IPS DF 6.9 (cell line): ENCODE results near the gene LDB3.

Experiments used
- DNase-seq: peaks from one replicate; pipeline ENCODE4 v3.0.0-alpha.2; 2013; ENCODE audit warnings: low read depth, low spot score
- H3K27ac ChIP-seq: one replicate; pipeline ENCODE4 v1.5.1; 2013; ENCODE audit warnings: low read length, control low read depth
- H3K27me3 ChIP-seq: 2 replicates; pipeline ENCODE4 v1.6.1; 2013; ENCODE audit warnings: mild to moderate bottlenecking, low read length; ENCODE audit not compliant: control insufficient read depth, insufficient read depth
- H3K36me3 ChIP-seq: 2 replicates; pipeline ENCODE4 v1.6.1; 2013; ENCODE audit warnings: low read length; ENCODE audit not compliant: control insufficient read depth, insufficient read depth
- H3K4me1 ChIP-seq: 2 replicates; pipeline ENCODE4 v1.6.1; 2013; ENCODE audit warnings: low read length; ENCODE audit not compliant: control insufficient read depth, insufficient read depth
- H3K4me3 ChIP-seq: 2 replicates; pipeline ENCODE4 v1.5.1; 2013; ENCODE audit warnings: mild to moderate bottlenecking, low read length
- H3K9me3 ChIP-seq: 2 replicates; pipeline ENCODE4 v1.6.1; 2013; ENCODE audit warnings: low read length, inconsistent platforms; ENCODE audit not compliant: control insufficient read depth, insufficient read depth
- WGBS: extraction: QIAGEN DNeasy Blood & Tissue Kit; methylation state at CpG from one replicate; pipeline ENCODE4 v1.1.7; 2013; ENCODE audit warnings: mixed read lengths, missing lambda C conversion rate; ENCODE audit not compliant: insufficient read length, insufficient coverage; 5-methylcytosine and 5-hydroxymethylcytosine counted together

LDB3 gene

GRCh38 chr10:86665218-86665607, 3.1 kb upstream of the LDB3 start:
- Histone ChIP-seq H3K9me3 (no peaks in the 10 kb centered on the region), H3K36me3 (no peaks in the 10 kb centered on the region), H3K27me3 (no peaks in the 10 kb centered on the region), H3K27ac (no peak overlapping the region), H3K4me1 (peaks cover 7% of the 10 kb centered on the region; the same call in 1 of the 2 replicates), H3K4me3 (no peak overlapping the region)
- no peak for DNase-seq
- no CpG with 5 or more reads among the region's 7 CpGs for WGBS

- Histone ChIP-seq H3K4me3 (no peak overlapping the region), H3K9me3 (no peaks in the 10 kb centered on the region), H3K27me3 (no peaks in the 10 kb centered on the region), H3K27ac (no peak overlapping the region), H3K36me3 (no peaks in the 10 kb centered on the region), H3K4me1 (peaks cover 9% of the 10 kb centered on the region; the same call in 1 of the 2 replicates)
- WGBS: no CpG with 5 or more reads among the region's 12 CpGs
- no peak for DNase-seq
Measured at GRCh38 chr10:86665868-86666267, 2.4 kb upstream of the LDB3 start.

GRCh38 chr10:86666538-86666937, 1.8 kb upstream of the LDB3 start:
- no CpG with 5 or more reads among the region's 7 CpGs for WGBS
- no peak for DNase-seq

GRCh38 chr10:86667421-86668181, 710 bp upstream of the LDB3 start:
- WGBS: no CpG with 5 or more reads among the region's 10 CpGs
- H3K27me3 ChIP-seq: no peaks in the 10 kb centered on the region

More at GRCh38 chr10:86666538-86666937, 1.8 kb upstream of the LDB3 start:
- no peak overlapping the region for H3K27ac ChIP-seq
- H3K4me3 ChIP-seq: no peak overlapping the region
- H3K4me1 ChIP-seq: peaks cover 9% of the 10 kb centered on the region; the same call in 1 of the 2 replicates
- no peaks in the 10 kb centered on the region for H3K27me3 ChIP-seq
- no peaks in the 10 kb centered on the region for H3K36me3 ChIP-seq
- no peaks in the 10 kb centered on the region for H3K9me3 ChIP-seq

GRCh38 chr10:86670290-86670811, 2.0 kb downstream of the LDB3 start:
- WGBS: no CpG with 5 or more reads among the region's 8 CpGs
- no peaks in the 10 kb centered on the region for H3K9me3 ChIP-seq
- no peak overlapping the region for H3K4me3 ChIP-seq
- no peak overlapping the region for H3K27ac ChIP-seq
- no peak for DNase-seq
- no peaks in the 10 kb centered on the region for H3K36me3 ChIP-seq
- H3K4me1 ChIP-seq: peaks cover 15% of the 10 kb centered on the region
- no peaks in the 10 kb centered on the region for H3K27me3 ChIP-seq

More at GRCh38 chr10:86667421-86668181, 710 bp upstream of the LDB3 start:
- no peak for DNase-seq
- Histone ChIP-seq H3K4me1 (peaks cover 9% of the 10 kb centered on the region; the same call in 1 of the 2 replicates), H3K36me3 (no peaks in the 10 kb centered on the region), H3K9me3 (no peaks in the 10 kb centered on the region), H3K4me3 (no peak overlapping the region), H3K27ac (no peak overlapping the region)

DNA sequence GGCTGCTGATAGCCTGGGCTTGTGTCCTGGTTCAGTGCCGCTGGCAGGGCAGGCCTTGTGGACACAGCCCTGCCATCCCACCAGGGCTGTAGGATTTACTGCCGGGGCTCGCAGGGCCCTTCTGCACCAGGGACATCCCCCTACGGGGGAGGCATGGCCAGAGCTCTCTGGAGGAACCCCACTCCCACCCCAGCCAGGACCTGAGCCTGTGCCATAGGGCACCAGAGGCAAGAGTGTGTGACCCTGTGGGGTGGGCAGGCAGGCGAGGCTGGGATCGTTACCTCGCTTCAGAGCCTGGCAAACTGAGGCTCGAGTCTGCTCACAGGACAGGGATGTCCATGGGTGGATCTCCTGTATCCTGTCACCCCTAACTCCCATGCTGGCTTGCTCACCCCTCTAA, 2.6 kb downstream of the LDB3 start:
- Histone ChIP-seq H3K4me3 (no peak overlapping the region), H3K27ac (no peak overlapping the region), H3K4me1 (peaks cover 15% of the 10 kb centered on the region), H3K9me3 (no peaks in the 10 kb centered on the region), H3K36me3 (no peaks in the 10 kb centered on the region), H3K27me3 (no peaks in the 10 kb centered on the region)
- DNase-seq: no peak
- WGBS: no CpG with 5 or more reads among the region's 8 CpGs

DNA sequence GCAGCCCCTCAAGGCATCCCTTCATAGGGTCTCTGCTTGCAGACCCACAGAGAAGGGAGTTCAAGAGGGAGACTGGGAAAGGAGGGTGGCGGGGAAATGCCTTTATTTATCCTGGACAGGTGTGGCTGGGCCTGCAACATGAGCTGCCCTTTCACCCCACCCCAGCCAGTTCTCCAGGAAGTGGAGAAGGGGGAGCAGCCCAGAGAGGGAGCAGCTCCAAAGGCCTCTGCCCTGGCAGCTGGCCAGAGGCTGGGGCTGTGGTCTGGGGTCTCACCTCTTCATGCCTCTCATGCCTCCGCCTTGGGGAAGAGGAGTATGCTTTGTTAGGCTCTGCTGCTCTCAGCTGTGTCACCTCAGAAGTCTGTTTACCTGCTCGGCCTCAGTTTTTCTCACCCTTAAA, 3.1 kb downstream of the LDB3 start:
- WGBS: no CpG with 5 or more reads among the region's 3 CpGs
- H3K4me3 ChIP-seq: no peak overlapping the region
- DNase-seq: no peak

DNA sequence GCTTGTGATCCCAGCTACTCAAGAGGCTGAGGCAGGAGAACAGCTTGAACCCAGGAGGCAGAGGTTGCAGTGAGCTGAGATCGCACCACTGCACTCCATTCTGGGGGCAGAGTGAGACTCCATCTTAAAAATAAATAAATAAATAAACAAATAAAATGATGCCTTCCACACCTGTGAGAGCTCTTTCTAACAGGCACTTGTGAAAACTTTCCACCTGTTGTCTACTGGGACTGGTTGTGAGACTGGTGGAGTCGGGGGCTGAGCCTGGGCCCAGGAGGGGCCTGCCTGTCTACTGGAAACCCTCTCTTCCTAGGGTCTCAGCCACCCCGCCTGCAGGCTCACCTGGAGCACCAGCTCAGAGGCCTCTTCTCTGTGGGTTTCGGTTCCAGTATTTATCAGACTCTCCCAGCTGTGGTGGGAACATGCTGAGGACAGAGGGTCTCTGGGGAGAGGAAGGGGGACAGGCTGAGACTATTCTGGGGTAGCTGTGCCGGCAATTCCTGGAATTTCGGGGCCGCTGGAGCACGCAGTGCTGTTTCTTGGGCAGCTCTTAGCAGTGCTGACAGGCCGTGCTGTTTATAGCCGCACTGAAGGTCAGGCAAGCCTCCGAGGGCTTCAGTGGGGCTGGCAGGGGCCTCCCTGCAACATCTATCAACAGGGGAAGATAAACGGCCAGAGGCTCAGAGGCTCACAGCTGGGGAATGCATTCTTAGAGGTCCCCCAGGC, 3.8 kb downstream of the LDB3 start:
- no peak overlapping the region for H3K27ac ChIP-seq
- no peaks in the 10 kb centered on the region for H3K9me3 ChIP-seq
- no peak for DNase-seq
- H3K4me1 ChIP-seq: peaks cover 15% of the 10 kb centered on the region
- H3K36me3 ChIP-seq: no peaks in the 10 kb centered on the region
- H3K27me3 ChIP-seq: no peaks in the 10 kb centered on the region
- WGBS: no CpG with 5 or more reads among the region's 12 CpGs
- no peak overlapping the region for H3K4me3 ChIP-seq

More for the DNA sequence above, 3.1 kb downstream of the LDB3 start:
- Histone ChIP-seq H3K4me1 (peaks cover 15% of the 10 kb centered on the region), H3K27me3 (no peaks in the 10 kb centered on the region), H3K27ac (no peak overlapping the region), H3K36me3 (no peaks in the 10 kb centered on the region), H3K9me3 (no peaks in the 10 kb centered on the region)

DNA sequence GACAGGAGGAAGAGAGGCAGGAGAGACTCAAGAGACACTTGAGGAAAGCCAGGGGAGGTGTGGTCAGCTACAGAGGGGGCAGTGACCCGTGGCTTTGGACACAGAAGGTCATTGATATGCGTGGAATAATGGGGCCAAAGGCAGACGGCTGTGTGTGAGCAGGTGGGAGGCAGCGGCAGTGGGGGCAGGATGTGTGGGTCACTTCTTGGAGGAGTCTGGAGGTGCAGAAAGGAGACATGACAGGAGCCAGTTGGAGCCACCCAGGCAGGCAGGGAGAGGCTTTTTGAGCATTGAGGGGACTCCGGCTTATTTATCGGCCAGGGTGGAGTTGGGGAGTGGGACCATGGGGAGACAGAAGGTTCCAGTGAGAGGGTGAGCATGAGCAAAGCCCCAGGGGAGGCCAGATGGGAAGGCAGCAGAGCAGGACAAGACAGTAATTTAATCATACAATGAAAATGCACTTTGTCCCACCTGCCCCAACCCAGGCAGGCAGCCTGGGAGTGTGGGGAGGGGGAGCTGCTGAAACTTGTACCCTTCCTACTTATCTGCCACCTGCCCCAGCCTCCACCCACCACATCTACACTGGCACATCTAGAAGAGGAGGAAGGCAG, 5.0 kb downstream of the LDB3 start:
- Histone ChIP-seq H3K36me3 (no peaks in the 10 kb centered on the region), H3K9me3 (no peaks in the 10 kb centered on the region), H3K4me1 (peaks cover 11% of the 10 kb centered on the region), H3K4me3 (no peak overlapping the region), H3K27me3 (no peaks in the 10 kb centered on the region), H3K27ac (no peak overlapping the region)
- DNase-seq: no peak
- no CpG with 5 or more reads among the region's 6 CpGs for WGBS

DNA sequence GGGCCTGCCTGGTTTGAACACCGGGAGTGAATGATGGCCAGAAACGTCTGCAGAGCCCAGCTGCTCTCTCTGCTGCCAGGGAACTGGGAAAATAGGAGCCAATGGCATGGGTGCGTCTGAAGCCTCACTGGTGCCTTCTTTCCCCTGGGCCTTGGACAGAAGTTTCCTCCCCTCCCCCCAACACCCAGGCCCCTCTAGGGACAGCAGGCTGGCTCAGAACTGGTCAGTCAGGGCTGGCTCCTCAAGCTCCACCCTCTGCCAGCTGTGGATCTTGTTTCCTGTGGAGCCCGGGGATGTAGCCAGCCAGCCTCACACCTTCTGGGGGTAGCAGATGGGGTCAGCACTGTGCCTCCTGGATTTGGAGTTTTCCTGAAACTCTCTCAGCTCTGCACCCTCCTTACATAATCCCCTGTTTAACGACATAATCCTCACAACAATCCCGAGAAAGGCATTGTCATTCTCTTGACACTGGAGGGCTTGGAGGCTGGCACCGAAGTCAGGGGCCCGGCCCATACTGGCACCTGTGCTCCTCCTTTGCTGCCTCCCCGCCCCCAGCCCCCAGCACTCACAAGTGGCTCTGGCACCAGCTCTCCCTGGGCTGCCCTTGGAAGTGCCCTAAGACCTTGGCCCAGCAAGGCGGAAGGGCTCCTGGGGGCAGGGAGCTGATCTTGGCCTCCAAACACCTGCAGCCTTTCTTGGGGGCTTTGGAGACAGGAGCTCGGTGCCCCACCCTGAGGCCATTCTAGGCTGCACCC, 5.7 kb downstream of the LDB3 start:
- Histone ChIP-seq H3K36me3 (no peaks in the 10 kb centered on the region), H3K4me1 (peaks cover 10% of the 10 kb centered on the region), H3K4me3 (no peak overlapping the region), H3K27me3 (no peaks in the 10 kb centered on the region), H3K27ac (no peak overlapping the region), H3K9me3 (no peaks in the 10 kb centered on the region)
- DNase-seq: no peak
- no CpG with 5 or more reads among the region's 11 CpGs for WGBS
